ENCODE data around the gene LNPK. TPM values are rescaled to one million over a fixed set of nuclear protein-coding genes. Genes with fewer than 3 reads are reported as not detected.

LNPK gene
- total RNA-seq, 1 experiment from 2014 or later = 21.8 TPM

GRCh38 chr2:175941699-175942098 is 60.4 kb downstream of the LNPK start:
- Mint-ChIP-seq H3K27ac (ENCODE audit: low read depth, unreplicated experiment) (no peak overlapping the region), H3K4me3 (ENCODE audit: unreplicated experiment) (no peak overlapping the region), H3K9me3 (ENCODE audit: unreplicated experiment) (no peaks in the 10 kb centered on the region), H3K4me1 (ENCODE audit: insufficient read depth, unreplicated experiment) (no peaks in the 10 kb centered on the region), H3K27me3 (ENCODE audit: insufficient read depth, unreplicated experiment) (no peaks in the 10 kb centered on the region), H3K36me3 (ENCODE audit: insufficient read depth, unreplicated experiment) (peaks cover 4% of the 10 kb centered on the region)
- no TSS peak for BruUV-seq (replicated peaks)
- CTCF ChIA-PET = interaction anchor here (0.7 kb wide), 1 partner anchor 54 kb away, joined by 3 read pairs; no protein-coding TSS in a partner anchor
- DNase-seq (ENCODE audit: unreplicated experiment) = no peak
- POLR2A ChIA-PET = no interaction called here
- TF ChIP-seq CTCF (IDR thresholded peaks at IDR 0.05; ENCODE audit: unreplicated experiment) = no peak
- intact Hi-C loops (cut with micrococcal nuclease) = no loop called here

GRCh38 chr2:175937216-175937615 is 64.9 kb downstream of the LNPK start:
- Mint-ChIP-seq H3K36me3 (ENCODE audit: insufficient read depth, unreplicated experiment) (peaks cover 10% of the 10 kb centered on the region), H3K27me3 (ENCODE audit: insufficient read depth, unreplicated experiment) (no peaks in the 10 kb centered on the region), H3K4me3 (ENCODE audit: unreplicated experiment) (no peak overlapping the region), H3K27ac (ENCODE audit: low read depth, unreplicated experiment) (no peak overlapping the region), H3K9me3 (ENCODE audit: unreplicated experiment) (no peaks in the 10 kb centered on the region), H3K4me1 (ENCODE audit: insufficient read depth, unreplicated experiment) (no peaks in the 10 kb centered on the region)
- no TSS peak for BruUV-seq (replicated peaks)
- intact Hi-C loops (cut with micrococcal nuclease) = no loop called here
- ChIA-PET POLR2A (interaction anchor here (0.8 kb wide), 1 partner anchor 65 kb away, joined by 3 read pairs; the partner anchor contains the start of gene LNPK), CTCF (interaction anchor here (0.6 kb wide), 1 partner anchor 11 kb away, joined by 3 read pairs; no protein-coding TSS in a partner anchor)
- TF ChIP-seq CTCF (IDR thresholded peaks at IDR 0.05; ENCODE audit: unreplicated experiment) = no peak
- no peak for DNase-seq (ENCODE audit: unreplicated experiment)

- H3K4me3 Mint-ChIP-seq (ENCODE audit: unreplicated experiment) = no peak overlapping the region
- DNase-seq (ENCODE audit: unreplicated experiment) = no peak
- peaks cover 3% of the 10 kb centered on the region for H3K4me1 Mint-ChIP-seq (ENCODE audit: insufficient read depth, unreplicated experiment)
- ChIA-PET CTCF (interaction anchor here (0.6 to 1.2 kb wide), 2 partner anchors 684 to 1458 kb away, joined by 3 to 4 read pairs; no protein-coding TSS in a partner anchor), POLR2A (no interaction called here)
- no peaks in the 10 kb centered on the region for H3K27me3 Mint-ChIP-seq (ENCODE audit: insufficient read depth, unreplicated experiment)
- intact Hi-C loops (cut with micrococcal nuclease) = no loop called here
- no TSS peak for BruUV-seq (replicated peaks)
- no peak for TF ChIP-seq CTCF (IDR thresholded peaks at IDR 0.05; ENCODE audit: unreplicated experiment)
- peaks cover 10% of the 10 kb centered on the region for H3K36me3 Mint-ChIP-seq (ENCODE audit: insufficient read depth, unreplicated experiment)
- H3K27ac Mint-ChIP-seq (ENCODE audit: low read depth, unreplicated experiment) = no peak overlapping the region
- no peaks in the 10 kb centered on the region for H3K9me3 Mint-ChIP-seq (ENCODE audit: unreplicated experiment)
Observed at GRCh38 chr2:175935289-175936181, 66.5 kb downstream of the LNPK start.

- Mint-ChIP-seq H3K27me3 (ENCODE audit: insufficient read depth, unreplicated experiment) (no peaks in the 10 kb centered on the region), H3K4me3 (ENCODE audit: unreplicated experiment) (no peak overlapping the region), H3K9me3 (ENCODE audit: unreplicated experiment) (no peaks in the 10 kb centered on the region), H3K4me1 (ENCODE audit: insufficient read depth, unreplicated experiment) (peaks cover 13% of the 10 kb centered on the region), H3K27ac (ENCODE audit: low read depth, unreplicated experiment) (no peak overlapping the region), H3K36me3 (ENCODE audit: insufficient read depth, unreplicated experiment) (peaks cover 6% of the 10 kb centered on the region)
- ChIA-PET POLR2A (no interaction called here), CTCF (interaction anchor here (1.1 kb wide), 1 partner anchor 32 kb away, joined by 4 read pairs; no protein-coding TSS in a partner anchor)
- intact Hi-C loops (cut with micrococcal nuclease) = no loop called here
- BruUV-seq (replicated peaks) = no TSS peak
- no peak for DNase-seq (ENCODE audit: unreplicated experiment)
- TF ChIP-seq CTCF (IDR thresholded peaks at IDR 0.05; ENCODE audit: unreplicated experiment) = no peak
Observed at GRCh38 chr2:175932675-175933074, 69.4 kb downstream of the LNPK start.
